Liver (tissue), 3 donors: Measurements from ENCODE around the gene FBN3.

ENCODE experiments used
- ATF3 ChIP-seq: IDR thresholded peaks from 2 replicates; pipeline ENCODE4 v1.6.1; 2016; ENCODE audit warnings: antibody characterized with exemption
- CTCF ChIP-seq: fragments of 150-350 bp; IDR thresholded peaks from 2 replicates; pipeline ENCODE4 v1.5.1; 2017; ENCODE audit warnings: improper control_type of control experiment, low read depth, low read length; ENCODE audit not compliant: missing input control
- EGR1 ChIP-seq, 2 donors: IDR thresholded peaks; 2 replicates each; pipeline ENCODE4 v1.6.1; 2016 to 2018; ENCODE audit warnings: antibody characterized with exemption in 2 of 2, low read depth in 2 of 2
- GABPA ChIP-seq, 2 donors: IDR thresholded peaks in 1 of 2; conservative IDR thresholded peaks in 1 of 2; 2 replicates each; pipeline ENCODE4 v1.6.1; 2016; ENCODE audit warnings: antibody characterized with exemption in 2 of 2, mild to moderate bottlenecking in 1 of 2, moderate library complexity in 1 of 2
- JUND ChIP-seq, 2 donors: IDR thresholded peaks; 2 replicates each; pipeline ENCODE4 v1.6.1; 2016; ENCODE audit warnings: antibody characterized with exemption in 2 of 2
- MAX ChIP-seq: IDR thresholded peaks from 2 replicates; pipeline ENCODE4 v1.6.1; 2016; ENCODE audit warnings: antibody characterized with exemption
- RAD21 ChIP-seq, 2 donors: IDR thresholded peaks; 2 replicates each; pipeline ENCODE4 v1.6.1; 2016; ENCODE audit warnings: antibody characterized with exemption in 2 of 2, mild to moderate bottlenecking in 2 of 2
- YY1 ChIP-seq: IDR thresholded peaks from 2 replicates; pipeline ENCODE4 v1.6.1; 2016; ENCODE audit warnings: antibody characterized with exemption, mild to moderate bottlenecking
- donor health status: healthy.
- donor health status: healthy.

GRCh38 chr19:8064911-8065874, 84.2 kb downstream of the FBN3 start:
- TF ChIP-seq EGR1 (IDR thresholded peaks at IDR 0.05; ENCODE audit: low read depth in 2 of 2), result no peak
- TF ChIP-seq CTCF, result no peak
- no peak for TF ChIP-seq YY1
- no peak for TF ChIP-seq ATF3
- no peak for TF ChIP-seq GABPA (IDR thresholded peaks at IDR 0.05 in 1 of 2, conservative IDR thresholded peaks at IDR 0.05 in 1 of 2)
- TF ChIP-seq RAD21 (IDR thresholded peaks at IDR 0.05), result no peak
- no peak for TF ChIP-seq MAX
- TF ChIP-seq JUND (IDR thresholded peaks at IDR 0.05), result no peak
